Measurements from ENCODE around the gene ERC1.
A peak's percentile ranks its signal among the peaks of the same experiment; 100 is the strongest.

ERC1 gene

GRCh38 chr12:1117970-1118563 lies 127.0 kb downstream of the ERC1 start (continued):
- TF ChIP-seq ZEB2 (tag by site-specific recombination; IDR thresholded peaks at IDR 0.05): 0 out of 2 replicates have a peak, but pooled peaks have one; percentile 21
- peak; percentile 98 for TF ChIP-seq ZNF654 (tag by site-specific recombination; IDR thresholded peaks at IDR 0.05; ENCODE audit: low read depth)
- no peak for TF ChIP-seq MYNN (tag by site-specific recombination; IDR thresholded peaks at IDR 0.05; ENCODE audit: borderline replicate concordance)
- peak; percentile 62; the same call in 1 of the 2 replicates for TF ChIP-seq ZNF660 (tag by site-specific recombination; IDR thresholded peaks at IDR 0.05)
- TF ChIP-seq ZNF266 (tag by site-specific recombination; IDR thresholded peaks at IDR 0.05; ENCODE audit: low read depth): no peak
- peak; percentile 58 for TF ChIP-seq OSR2 (tag by site-specific recombination; IDR thresholded peaks at IDR 0.05)

GRCh38 chr12:1122786-1123185 lies 131.8 kb downstream of the ERC1 start:
- CTCF ChIA-PET: interaction anchor here (1.0 to 1.5 kb wide), 3 partner anchors 30 to 461 kb away, joined by 3 to 4 read pairs (median 3); no protein-coding TSS in a partner anchor
- TF ChIP-seq ZNF184 (tag by site-specific recombination; IDR thresholded peaks at IDR 0.05): no peak
- no peak for TF ChIP-seq ZNF112 (tag by site-specific recombination; IDR thresholded peaks at IDR 0.05)
- no peak for TF ChIP-seq SP3 (tag by site-specific recombination; IDR thresholded peaks at IDR 0.05)
- H3K4me3 ChIP-seq (ENCODE audit: low read depth, low read length): no peak overlapping the region
- no peaks in the 10 kb centered on the region for H3K4me1 ChIP-seq (ENCODE audit: control insufficient read depth, insufficient read depth, low read length)
- POLR2A ChIA-PET: interaction anchor here (0.6 to 1.0 kb wide), 2 partner anchors 315 to 461 kb away, joined by 3 to 4 read pairs; no protein-coding TSS in a partner anchor
- no peak overlapping the region for H3K27ac ChIP-seq (ENCODE audit: extremely low read depth, low read depth, low read length)
- no peaks in the 10 kb centered on the region for H3K9me3 ChIP-seq (ENCODE audit: control insufficient read depth, insufficient read depth, low read depth, low read length)
- H3K36me3 ChIP-seq (ENCODE audit: control insufficient read depth in 2 of 2, insufficient read depth in 1 of 2, low read length in 2 of 2): no peaks in the 10 kb centered on the region; a peak in 1 of 3 replicates

- no peaks in the 10 kb centered on the region for H3K9me3 ChIP-seq (ENCODE audit: control insufficient read depth, insufficient read depth, low read depth, low read length)
- POLR2A ChIA-PET: no interaction called here
- H3K4me3 ChIP-seq (ENCODE audit: low read depth, low read length): no peak overlapping the region
- H3K27ac ChIP-seq (ENCODE audit: extremely low read depth, low read depth, low read length): no peak overlapping the region
- H3K36me3 ChIP-seq (ENCODE audit: control insufficient read depth in 2 of 2, insufficient read depth in 1 of 2, low read length in 2 of 2): no peaks in the 10 kb centered on the region
- H3K4me1 ChIP-seq (ENCODE audit: control insufficient read depth, insufficient read depth, low read length): peaks cover 8% of the 10 kb centered on the region
- CTCF ChIA-PET: interaction anchor here (3.5 kb wide), 1 partner anchor 8 kb away, joined by 22 read pairs; no protein-coding TSS in a partner anchor
- TF ChIP-seq KLF10 (tag by site-specific recombination; IDR thresholded peaks at IDR 0.05): no peak
- TF ChIP-seq ZNF501 (tag by site-specific recombination; IDR thresholded peaks at IDR 0.05): no peak
- no peak for TF ChIP-seq ZNF555 (tag by site-specific recombination; conservative IDR thresholded peaks at IDR 0.05)
- TF ChIP-seq ZNF558 (tag by site-specific recombination; IDR thresholded peaks at IDR 0.05): no peak
- TF ChIP-seq ZNF148 (tag by site-specific recombination; IDR thresholded peaks at IDR 0.05; ENCODE audit: borderline replicate concordance): no peak
- no peak for TF ChIP-seq SALL2 (tag by site-specific recombination; IDR thresholded peaks at IDR 0.05; ENCODE audit: borderline replicate concordance)
- TF ChIP-seq HOXA7 (CRISPR knock-in tag; IDR thresholded peaks at IDR 0.05; ENCODE audit: borderline replicate concordance): no peak
- TF ChIP-seq ZNF776 (tag by site-specific recombination; IDR thresholded peaks at IDR 0.05; ENCODE audit: borderline replicate concordance): no peak
Observed at GRCh38 chr12:1126091-1126490, 135.1 kb downstream of the ERC1 start.

GRCh38 chr12:1127021-1127420 lies 136.0 kb downstream of the ERC1 start:
- POLR2A ChIA-PET: no interaction called here
- peak; percentile 98 for TF ChIP-seq ZNF184 (tag by site-specific recombination; IDR thresholded peaks at IDR 0.05)
- no peak for TF ChIP-seq ZNF211 (tag by site-specific recombination; IDR thresholded peaks at IDR 0.05; ENCODE audit: low read depth)
- TF ChIP-seq ZNF292 (tag by site-specific recombination; IDR thresholded peaks at IDR 0.05; ENCODE audit: borderline replicate concordance, low read depth): no peak
- 0 out of 2 replicates have a peak, but pooled peaks have one; percentile 8 for TF ChIP-seq GLIS1 (tag by site-specific recombination; IDR thresholded peaks at IDR 0.05)
- TF ChIP-seq BCL6B (tag by site-specific recombination; IDR thresholded peaks at IDR 0.05): no peak
- no peak for TF ChIP-seq INSM2 (tag by site-specific recombination; IDR thresholded peaks at IDR 0.05)
- Histone ChIP-seq H3K9me3 (ENCODE audit: control insufficient read depth, insufficient read depth, low read depth, low read length) (no peaks in the 10 kb centered on the region), H3K27ac (ENCODE audit: extremely low read depth, low read depth, low read length) (no peak overlapping the region), H3K4me3 (ENCODE audit: low read depth, low read length) (no peak overlapping the region), H3K4me1 (ENCODE audit: control insufficient read depth, insufficient read depth, low read length) (peaks cover 8% of the 10 kb centered on the region), H3K36me3 (ENCODE audit: control insufficient read depth in 2 of 2, insufficient read depth in 1 of 2, low read length in 2 of 2) (no peaks in the 10 kb centered on the region)
- CTCF ChIA-PET: interaction anchor here (3.5 kb wide), 1 partner anchor 9 kb away, joined by 22 read pairs; no protein-coding TSS in a partner anchor
